ENCODE results near the gene CTAGE8.
"Not testable (repeated sequence)": the region's sequence is repeated elsewhere in the genome, so short reads cannot be mapped to it uniquely, and the experiment has no call there.

The CTAGE8 gene

DNA sequence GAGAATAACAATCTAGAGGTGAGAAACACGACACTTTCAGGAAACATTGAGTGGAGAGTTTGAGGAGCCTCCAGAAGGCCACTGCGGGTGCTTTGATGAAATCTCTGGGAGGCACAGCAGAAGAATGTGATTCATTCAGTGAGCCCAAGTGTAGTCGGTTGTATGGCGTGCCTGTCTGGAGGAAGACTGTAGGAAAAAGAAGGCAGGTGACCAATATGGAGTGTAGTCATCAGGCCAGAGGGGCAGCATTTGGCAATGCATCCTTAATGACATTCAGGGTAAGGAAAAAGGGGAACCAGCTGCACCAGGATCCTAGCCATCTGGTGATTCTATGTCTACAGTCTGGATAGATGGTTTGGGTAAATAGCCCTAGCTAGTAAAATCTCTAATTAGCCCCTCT lies 16.8 kb downstream of the CTAGE8 start:
- H3K4me3 ChIP-seq (ENCODE audit: low read depth, low read length); H3K36me3 ChIP-seq (ENCODE audit: control insufficient read depth, insufficient read depth, low read length); H3K4me1 ChIP-seq (ENCODE audit: control insufficient read depth, insufficient read depth, low read length); H3K27me3 ChIP-seq (ENCODE audit: control insufficient read depth, insufficient read depth, low read length); H3K27ac ChIP-seq (ENCODE audit: low read depth, low read length); H3K9ac ChIP-seq (ENCODE audit: low read depth, low read length); H3K9me3 ChIP-seq (ENCODE audit: control insufficient read depth, insufficient read depth, low read length): not testable (repeated sequence)

DNA sequence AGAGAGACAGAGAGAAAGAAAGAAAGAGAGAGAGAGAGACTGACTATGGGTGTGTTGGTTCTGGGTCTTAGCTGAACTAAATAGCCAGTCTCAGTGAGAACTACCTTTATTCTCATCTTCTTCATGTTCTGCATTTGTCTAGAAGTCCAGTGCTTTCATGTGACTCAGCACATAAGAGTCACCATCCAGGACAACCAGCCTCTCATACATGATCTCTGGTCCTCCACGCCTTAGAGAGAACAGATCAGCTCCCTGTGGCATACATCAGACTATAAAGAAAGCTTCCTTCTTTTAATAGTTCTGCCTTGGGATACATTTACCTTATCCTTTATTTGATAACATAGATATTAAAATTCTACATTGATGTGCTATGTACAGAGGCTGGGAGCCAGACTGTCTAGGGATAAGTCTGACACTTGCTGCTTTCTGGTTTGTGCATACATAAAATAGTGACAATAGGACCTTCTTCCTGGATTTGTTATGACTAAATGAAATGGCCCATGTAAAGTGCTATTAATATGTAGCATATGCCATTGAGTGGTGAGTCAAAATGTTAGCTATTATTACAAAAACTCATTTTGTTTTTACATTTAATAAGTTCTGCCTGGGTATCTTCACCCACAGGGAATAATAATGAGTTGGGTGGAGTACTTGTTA lies 21.3 kb downstream of the CTAGE8 start:
- H3K27me3 ChIP-seq (ENCODE audit: control insufficient read depth, insufficient read depth, low read length); H3K9me3 ChIP-seq (ENCODE audit: control insufficient read depth, insufficient read depth, low read length); H3K27ac ChIP-seq (ENCODE audit: low read depth, low read length); H3K4me3 ChIP-seq (ENCODE audit: low read depth, low read length); H3K9ac ChIP-seq (ENCODE audit: low read depth, low read length); H3K36me3 ChIP-seq (ENCODE audit: control insufficient read depth, insufficient read depth, low read length); H3K4me1 ChIP-seq (ENCODE audit: control insufficient read depth, insufficient read depth, low read length): not testable (repeated sequence)

DNA sequence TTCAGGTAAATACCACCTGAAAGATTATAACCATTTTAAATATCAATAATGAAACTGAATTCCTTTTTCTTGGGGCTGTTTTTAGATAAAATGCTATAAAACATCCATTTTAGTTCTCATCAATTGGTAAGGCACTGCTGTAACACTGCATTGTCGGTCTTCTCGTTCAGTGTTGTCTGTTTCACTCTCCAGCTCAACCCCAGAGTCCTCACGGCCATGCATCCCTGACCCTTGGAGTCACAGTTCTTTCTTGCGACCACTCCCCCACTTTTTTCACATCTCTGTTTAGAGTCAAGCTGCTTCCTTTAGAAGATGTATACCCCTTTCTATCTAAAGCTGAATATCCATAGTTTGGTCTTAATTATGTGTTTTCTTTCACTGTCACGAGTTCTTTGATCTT lies 22.1 kb downstream of the CTAGE8 start:
- not testable (repeated sequence) for H3K4me3 ChIP-seq (ENCODE audit: low read depth, low read length)

DNA sequence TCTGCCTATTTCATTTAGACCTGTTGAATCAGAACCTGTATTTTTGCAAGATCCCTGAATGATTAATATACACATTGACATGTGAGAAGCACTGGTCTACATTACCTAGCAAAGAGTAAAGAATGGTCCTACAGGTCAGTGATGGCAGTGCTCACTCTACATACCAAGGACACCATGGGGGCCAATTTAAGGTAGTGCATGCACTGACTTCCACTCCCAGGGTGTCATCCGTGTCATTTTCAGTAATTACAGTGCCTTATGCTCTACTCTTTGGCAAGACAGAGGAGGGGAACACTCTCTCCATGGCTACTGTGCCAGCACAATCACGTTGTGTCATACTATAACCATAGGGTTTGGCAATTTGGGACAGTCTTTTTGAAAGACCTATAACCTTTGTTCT lies 23.7 kb downstream of the CTAGE8 start:
- not testable (repeated sequence) for H3K9me3 ChIP-seq (ENCODE audit: control insufficient read depth, insufficient read depth, low read length); H3K27me3 ChIP-seq (ENCODE audit: control insufficient read depth, insufficient read depth, low read length); H3K36me3 ChIP-seq (ENCODE audit: control insufficient read depth, insufficient read depth, low read length); H3K4me3 ChIP-seq (ENCODE audit: low read depth, low read length); H3K27ac ChIP-seq (ENCODE audit: low read depth, low read length); H3K9ac ChIP-seq (ENCODE audit: low read depth, low read length); H3K4me1 ChIP-seq (ENCODE audit: control insufficient read depth, insufficient read depth, low read length)

More for the DNA sequence above, 22.1 kb downstream of the CTAGE8 start:
- H3K36me3 ChIP-seq (ENCODE audit: control insufficient read depth, insufficient read depth, low read length); H3K9me3 ChIP-seq (ENCODE audit: control insufficient read depth, insufficient read depth, low read length); H3K4me1 ChIP-seq (ENCODE audit: control insufficient read depth, insufficient read depth, low read length); H3K9ac ChIP-seq (ENCODE audit: low read depth, low read length); H3K27me3 ChIP-seq (ENCODE audit: control insufficient read depth, insufficient read depth, low read length); H3K27ac ChIP-seq (ENCODE audit: low read depth, low read length): not testable (repeated sequence)

GRCh38 chr7:144239365-144239764 lies 29.7 kb downstream of the CTAGE8 start, which contains the start of gene OR2A42:
Gene OR2A42 (minus strand): TSS chr7:144239605. CDS start chr7:144232843, 6,762 bp downstream.
- H3K36me3 ChIP-seq (ENCODE audit: control insufficient read depth, insufficient read depth, low read length); H3K9ac ChIP-seq (ENCODE audit: low read depth, low read length); H3K4me1 ChIP-seq (ENCODE audit: control insufficient read depth, insufficient read depth, low read length): not testable (repeated sequence)

GRCh38 chr7:144238530-144239082 lies 30.5 kb downstream of the CTAGE8 start:
- H3K4me1 ChIP-seq (ENCODE audit: control insufficient read depth, insufficient read depth, low read length); H3K27me3 ChIP-seq (ENCODE audit: control insufficient read depth, insufficient read depth, low read length); H3K4me3 ChIP-seq (ENCODE audit: low read depth, low read length); H3K27ac ChIP-seq (ENCODE audit: low read depth, low read length); H3K36me3 ChIP-seq (ENCODE audit: control insufficient read depth, insufficient read depth, low read length); H3K9me3 ChIP-seq (ENCODE audit: control insufficient read depth, insufficient read depth, low read length); H3K9ac ChIP-seq (ENCODE audit: low read depth, low read length): not testable (repeated sequence)

More at GRCh38 chr7:144239365-144239764, 29.7 kb downstream of the CTAGE8 start, which contains the start of gene OR2A42:
- not testable (repeated sequence) for H3K27ac ChIP-seq (ENCODE audit: low read depth, low read length); H3K27me3 ChIP-seq (ENCODE audit: control insufficient read depth, insufficient read depth, low read length); H3K4me3 ChIP-seq (ENCODE audit: low read depth, low read length); H3K9me3 ChIP-seq (ENCODE audit: control insufficient read depth, insufficient read depth, low read length)

GRCh38 chr7:144233039-144233438 lies 36.0 kb downstream of the CTAGE8 start:
- H3K9me3 ChIP-seq (ENCODE audit: control insufficient read depth, insufficient read depth, low read length); H3K4me1 ChIP-seq (ENCODE audit: control insufficient read depth, insufficient read depth, low read length); H3K36me3 ChIP-seq (ENCODE audit: control insufficient read depth, insufficient read depth, low read length); H3K27ac ChIP-seq (ENCODE audit: low read depth, low read length); H3K27me3 ChIP-seq (ENCODE audit: control insufficient read depth, insufficient read depth, low read length); H3K9ac ChIP-seq (ENCODE audit: low read depth, low read length); H3K4me3 ChIP-seq (ENCODE audit: low read depth, low read length): not testable (repeated sequence)

- not testable (repeated sequence) for H3K9me3 ChIP-seq (ENCODE audit: control insufficient read depth, insufficient read depth, low read length); H3K4me1 ChIP-seq (ENCODE audit: control insufficient read depth, insufficient read depth, low read length); H3K9ac ChIP-seq (ENCODE audit: low read depth, low read length); H3K36me3 ChIP-seq (ENCODE audit: control insufficient read depth, insufficient read depth, low read length); H3K4me3 ChIP-seq (ENCODE audit: low read depth, low read length); H3K27me3 ChIP-seq (ENCODE audit: control insufficient read depth, insufficient read depth, low read length); H3K27ac ChIP-seq (ENCODE audit: low read depth, low read length)
Measured at GRCh38 chr7:144231027-144231426, 38.1 kb downstream of the CTAGE8 start.

- H3K9ac ChIP-seq (ENCODE audit: low read depth, low read length); H3K27ac ChIP-seq (ENCODE audit: low read depth, low read length); H3K27me3 ChIP-seq (ENCODE audit: control insufficient read depth, insufficient read depth, low read length); H3K9me3 ChIP-seq (ENCODE audit: control insufficient read depth, insufficient read depth, low read length); H3K4me1 ChIP-seq (ENCODE audit: control insufficient read depth, insufficient read depth, low read length); H3K36me3 ChIP-seq (ENCODE audit: control insufficient read depth, insufficient read depth, low read length); H3K4me3 ChIP-seq (ENCODE audit: low read depth, low read length): not testable (repeated sequence)
Measured at GRCh38 chr7:144228810-144229209, 40.3 kb downstream of the CTAGE8 start.

- H3K9ac ChIP-seq (ENCODE audit: low read depth, low read length); H3K9me3 ChIP-seq (ENCODE audit: control insufficient read depth, insufficient read depth, low read length); H3K27me3 ChIP-seq (ENCODE audit: control insufficient read depth, insufficient read depth, low read length); H3K4me3 ChIP-seq (ENCODE audit: low read depth, low read length); H3K36me3 ChIP-seq (ENCODE audit: control insufficient read depth, insufficient read depth, low read length); H3K4me1 ChIP-seq (ENCODE audit: control insufficient read depth, insufficient read depth, low read length); H3K27ac ChIP-seq (ENCODE audit: low read depth, low read length): not testable (repeated sequence)
Measured at GRCh38 chr7:144226866-144227265, 42.2 kb downstream of the CTAGE8 start.

GRCh38 chr7:144223675-144224074 lies 45.4 kb downstream of the CTAGE8 start:
- H3K9ac ChIP-seq (ENCODE audit: low read depth, low read length); H3K27ac ChIP-seq (ENCODE audit: low read depth, low read length); H3K4me1 ChIP-seq (ENCODE audit: control insufficient read depth, insufficient read depth, low read length); H3K27me3 ChIP-seq (ENCODE audit: control insufficient read depth, insufficient read depth, low read length); H3K9me3 ChIP-seq (ENCODE audit: control insufficient read depth, insufficient read depth, low read length); H3K36me3 ChIP-seq (ENCODE audit: control insufficient read depth, insufficient read depth, low read length); H3K4me3 ChIP-seq (ENCODE audit: low read depth, low read length): not testable (repeated sequence)
